Caki2 (cell line): Measurements from ENCODE around the gene DDT. TPM values are rescaled to one million over a fixed set of nuclear protein-coding genes. Genes with fewer than 3 reads are reported as not detected.
"Not testable (repeated sequence)": the region's sequence is repeated elsewhere in the genome, so short reads cannot be mapped to it uniquely, and the experiment has no call there.

ENCODE experiments used
- DNase-seq: peaks from one replicate; pipeline ENCODE4 v3.0.0-alpha.2; 2015; ENCODE audit warnings: low read depth
- in situ Hi-C: cut with HindIII; loops from 2 replicates; pipeline ENCODE4 v1.10.0; 2016; ENCODE audit warnings: low sequenced_read_pairs, low pct_unique_long_range_greater_than_20kb, mixed read lengths
- total RNA-seq: library from RNA; depleted of rRNA; stranded (reverse); fragments of >200 nt; shearing (Covaris generic); gene quantifications from 2 replicates; pipeline ENCODE4 v1.2.3, GENCODE V29; 2014; ENCODE audit warnings: low replicate concordance; rRNA removed

Gene DDT
- total RNA-seq: 213 and 296 TPM in 2 replicates

GRCh38 chr22:23974345-23974744 lies at the start of gene DDT:
Gene DDT (minus strand): TSS chr22:23974441. CDS start chr22:23974414, 27 bp downstream.
- in situ Hi-C loops, DNase-seq: not testable (repeated sequence)

DNA sequence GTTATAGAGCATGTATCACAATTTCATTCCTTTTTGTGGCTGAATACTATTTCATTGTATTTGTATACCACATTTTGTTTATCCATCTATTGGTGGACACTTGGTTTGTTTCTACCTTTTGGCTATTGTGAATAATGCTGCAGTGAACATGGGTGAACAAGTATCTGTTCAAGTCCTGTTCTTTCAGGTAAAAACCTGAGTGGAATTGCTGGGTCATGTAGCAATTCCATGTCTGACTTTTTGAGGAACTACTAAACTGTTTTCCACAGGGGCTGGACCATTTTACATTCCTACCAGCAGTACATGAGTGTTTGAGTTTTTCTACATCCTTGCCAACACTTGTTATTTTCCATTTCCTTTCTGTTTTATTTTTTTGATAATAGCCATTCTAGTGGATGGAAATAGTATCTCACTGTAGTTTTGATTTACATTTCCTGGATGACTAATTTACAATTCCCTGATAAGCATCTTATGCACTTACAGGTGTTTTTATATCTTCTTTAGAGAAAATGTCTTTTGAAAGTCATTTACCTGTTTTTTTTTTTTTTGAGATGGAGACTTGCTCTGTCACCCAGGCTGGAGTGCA lies 49.1 kb upstream of the DDT start:
- DNase-seq: no peak
- in situ Hi-C loops: no loop called here

DNA sequence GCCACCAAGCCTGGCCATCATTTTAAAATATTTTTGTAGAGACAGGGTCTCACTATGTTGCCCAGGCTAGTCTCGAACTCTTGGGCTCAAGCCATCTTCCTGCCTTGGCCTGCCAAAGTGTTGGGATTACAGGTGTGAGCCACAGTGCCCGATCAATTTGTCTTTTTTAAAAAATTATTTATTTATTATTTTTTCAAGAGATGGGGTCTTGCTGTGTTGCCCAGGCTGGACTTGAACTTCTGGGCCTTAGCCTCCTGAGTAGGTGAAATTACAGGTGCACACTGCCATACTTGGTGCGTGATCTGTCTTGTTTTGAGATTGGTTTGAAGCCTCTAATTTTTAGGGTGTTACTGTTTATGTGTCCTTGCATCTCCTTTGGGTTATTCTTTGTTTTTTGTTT lies 47.1 kb upstream of the DDT start:
- in situ Hi-C loops: no loop called here
- no peak for DNase-seq

DNA sequence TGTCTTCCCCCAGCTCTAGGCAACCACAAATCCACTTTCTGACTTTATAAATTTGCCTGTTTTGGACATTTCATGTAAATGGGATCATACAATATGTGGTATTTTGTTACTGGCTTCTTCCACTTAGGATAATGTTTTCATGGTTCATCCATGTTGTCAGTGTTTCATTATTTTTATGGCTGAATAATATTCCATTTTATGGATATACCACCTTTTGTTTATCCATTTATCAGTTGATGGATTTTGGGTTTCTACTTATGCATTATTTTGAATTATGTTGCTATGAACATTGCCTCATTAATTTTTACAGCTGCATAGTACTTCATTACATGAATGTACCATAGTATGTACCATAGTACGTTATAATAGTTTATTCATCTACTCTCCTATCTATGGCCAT lies 41.9 kb upstream of the DDT start:
- in situ Hi-C loops: no loop called here
- no peak for DNase-seq

DNA sequence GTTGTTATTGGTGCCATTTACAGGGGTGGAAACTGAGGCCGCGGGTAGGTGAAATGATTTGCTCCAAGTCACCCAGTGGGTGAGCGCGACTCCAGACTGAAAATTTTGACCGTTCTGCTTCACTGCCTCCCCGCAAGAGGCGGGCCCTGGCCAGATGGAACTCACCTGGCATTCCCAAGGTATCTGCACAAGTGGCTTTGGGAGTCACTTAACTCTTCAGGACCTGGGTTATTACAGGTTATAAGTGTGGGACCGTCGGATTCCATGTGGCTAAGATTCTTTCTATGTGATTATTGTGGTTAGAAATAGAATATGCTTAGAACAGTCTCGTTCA lies 37.5 kb upstream of the DDT start:
- in situ Hi-C loops: no loop called here
- DNase-seq: no peak

- in situ Hi-C loops: no loop called here
Observed at GRCh38 chr22:24010018-24010391, 35.8 kb upstream of the DDT start.

GRCh38 chr22:24009227-24010017 lies 35.2 kb upstream of the DDT start:
- no peak for DNase-seq
- in situ Hi-C loops: no loop called here

More at GRCh38 chr22:24010018-24010391, 35.8 kb upstream of the DDT start:
- no peak for DNase-seq

GRCh38 chr22:24008381-24009226 lies 34.4 kb upstream of the DDT start:
- in situ Hi-C loops: no loop called here
- no peak for DNase-seq

DNA sequence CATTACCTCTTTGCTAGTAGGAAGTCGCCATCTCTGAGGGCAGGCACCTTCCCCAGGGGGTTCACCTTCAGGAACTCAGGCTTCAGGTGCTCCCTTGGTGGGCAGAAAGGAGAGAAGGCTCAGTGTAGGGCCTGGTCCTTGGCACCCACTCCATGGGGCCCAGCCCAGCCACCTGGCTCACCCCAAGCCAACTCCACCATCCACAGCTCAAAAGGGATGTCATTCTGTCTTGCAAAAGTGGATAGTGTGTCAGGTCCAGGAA lies 33.7 kb upstream of the DDT start:
- in situ Hi-C loops: no loop called here
- no peak for DNase-seq

DNA sequence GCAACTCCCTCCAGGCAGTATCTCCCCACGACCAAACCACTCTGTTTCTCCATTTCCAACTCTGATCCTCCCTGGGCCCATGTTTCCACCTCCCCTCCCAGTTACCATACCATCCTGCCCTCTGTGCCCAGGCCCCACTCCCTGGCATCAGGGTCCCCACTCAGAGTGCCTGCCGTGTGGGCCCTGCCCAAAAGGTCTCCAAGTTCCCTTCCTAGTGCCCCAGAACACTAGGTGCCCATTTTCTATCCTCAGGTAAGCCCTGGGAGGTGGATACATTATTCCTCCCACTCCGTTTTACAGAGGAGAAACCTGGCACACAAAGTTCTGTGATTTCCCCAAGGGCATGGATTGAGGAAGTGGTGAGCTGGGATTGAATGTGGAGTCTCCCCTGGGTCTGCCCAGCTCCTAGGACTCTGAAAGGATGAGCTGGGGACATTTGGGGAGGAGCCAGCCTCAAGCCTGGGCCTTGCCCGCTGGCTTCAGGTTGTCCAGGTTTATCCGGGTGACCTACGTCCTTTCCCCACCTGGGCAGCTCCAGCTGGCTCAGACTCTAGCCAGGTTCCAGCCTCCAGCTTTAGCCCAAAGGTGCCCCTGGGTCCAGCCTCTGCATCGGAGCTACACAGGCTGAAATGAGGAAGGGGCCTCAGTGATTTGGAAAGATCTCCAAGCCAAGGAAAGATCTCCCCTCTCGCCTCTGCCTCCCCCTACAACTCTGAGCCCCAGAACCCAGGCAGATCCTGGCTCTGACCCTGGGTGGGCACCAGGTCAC lies 33.2 kb upstream of the DDT start:
- in situ Hi-C loops: no loop called here

GRCh38 chr22:24006914-24007214 lies 32.6 kb upstream of the DDT start:
- in situ Hi-C loops: no loop called here
- no peak for DNase-seq

More for the DNA sequence above, 33.2 kb upstream of the DDT start:
- DNase-seq: no peak

DNA sequence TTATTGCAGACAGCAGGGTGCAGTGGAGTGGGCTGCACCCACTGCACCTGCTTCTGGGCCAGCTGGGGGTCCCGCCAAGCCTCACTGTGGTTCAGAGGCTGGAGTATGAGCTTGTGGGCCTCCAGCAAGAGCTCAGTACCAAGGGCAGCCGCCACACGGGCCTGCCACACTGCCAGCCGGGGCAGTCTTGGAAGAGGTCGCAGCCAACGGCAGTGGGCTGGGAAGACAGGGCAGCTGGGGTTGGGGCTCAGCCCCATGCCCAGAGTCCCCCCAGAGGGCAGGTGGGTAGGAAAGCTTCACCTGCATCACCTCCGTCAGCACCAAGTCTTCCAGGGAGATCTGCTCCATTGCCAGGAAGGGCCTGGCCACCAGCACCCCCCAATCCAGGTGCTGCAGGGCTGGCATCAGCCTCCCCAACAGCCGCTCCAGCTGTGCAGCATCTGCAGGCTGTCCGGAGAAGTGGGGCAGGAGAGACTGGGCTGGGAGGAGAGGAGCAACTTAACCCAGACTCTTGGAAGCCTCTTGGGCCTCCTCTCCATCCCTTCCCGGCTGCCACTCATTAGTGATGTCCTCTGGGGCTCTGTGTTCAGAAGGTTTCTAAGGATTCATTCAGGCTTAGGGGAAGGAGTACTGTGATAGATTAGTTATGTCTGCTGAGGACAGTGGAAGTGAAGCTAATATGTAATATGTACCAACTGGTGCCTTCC lies 32.1 kb upstream of the DDT start:
- in situ Hi-C loops: no loop called here
- no peak for DNase-seq

DNA sequence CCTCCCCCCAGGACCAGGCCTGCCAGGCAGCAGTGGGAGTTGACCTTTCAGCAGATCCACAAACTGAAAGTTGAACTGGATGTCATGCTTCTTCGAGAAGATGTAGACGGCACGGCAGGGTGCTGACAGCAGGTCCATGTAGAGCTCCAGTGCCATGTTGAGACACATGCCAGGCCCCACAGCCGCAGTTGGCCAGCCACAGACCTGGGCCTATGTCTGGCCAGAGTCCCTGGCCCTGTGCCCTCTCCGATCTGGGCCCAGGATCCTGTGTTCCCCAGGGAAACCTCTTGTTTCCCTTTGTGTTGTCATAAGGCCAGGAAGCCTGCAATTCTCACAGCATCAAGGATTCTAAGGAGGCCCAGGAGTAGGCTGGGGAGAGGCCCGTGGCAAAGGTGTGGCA lies 31.0 kb upstream of the DDT start, which contains the start of gene GSTT4:
TSS of gene GSTT4 (minus strand) at position 253 of the 400 bp plus-strand sequence. CDS start at position 156, 97 bp downstream.
- in situ Hi-C loops: no loop called here
- no peak for DNase-seq

- in situ Hi-C loops: no loop called here
- DNase-seq: no peak
Observed at GRCh38 chr22:24003887-24004286, 29.6 kb upstream of the DDT start.

GRCh38 chr22:24002851-24003250 lies 28.6 kb upstream of the DDT start:
- DNase-seq: no peak
- in situ Hi-C loops: no loop called here

GRCh38 chr22:24002272-24002671 lies 28.0 kb upstream of the DDT start:
- no peak for DNase-seq
- in situ Hi-C loops: no loop called here

DNA sequence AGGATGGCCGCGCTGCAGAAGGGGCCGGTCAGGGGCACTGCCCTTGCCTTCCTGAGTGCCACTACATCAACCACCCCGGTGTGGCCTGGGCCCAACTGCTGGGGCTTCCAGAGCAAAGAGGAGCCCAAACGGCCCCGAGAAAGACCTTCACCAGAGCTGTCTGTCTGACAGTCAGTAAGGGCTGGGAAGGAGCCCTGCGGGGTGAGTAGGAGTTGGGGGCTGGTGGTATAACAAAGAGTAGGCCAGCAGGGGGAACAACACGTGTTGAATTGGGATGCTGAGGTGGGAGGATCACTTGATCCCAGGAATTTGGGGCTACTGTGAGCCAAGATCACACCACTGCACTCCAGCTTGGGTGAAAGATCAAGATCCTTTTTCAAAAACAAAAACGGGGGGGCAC lies 27.1 kb upstream of the DDT start:
- no peak for DNase-seq
- in situ Hi-C loops: no loop called here

GRCh38 chr22:23999779-24000178 lies 25.5 kb upstream of the DDT start:
- in situ Hi-C loops: not testable (repeated sequence)

More at GRCh38 chr22:23999779-24000178, 25.5 kb upstream of the DDT start:
- not testable (repeated sequence) for DNase-seq
